Cardiac septum (tissue), 1 donor: ENCODE results near the gene FPR1. TPM values are rescaled to one million over a fixed set of nuclear protein-coding genes. Genes with fewer than 3 reads are reported as not detected.
A peak's percentile ranks its signal among the peaks of the same experiment; 100 is the strongest.
"Not testable (repeated sequence)": the region's sequence is repeated elsewhere in the genome, so short reads cannot be mapped to it uniquely, and the experiment has no call there.

Experiments used
- DNase-seq: peaks from one replicate; pipeline ENCODE4 v3.0.0-alpha.2; 2020; ENCODE audit warnings: low spot score
- intact Hi-C: fragments of 100-400 bp; cut with DNase I; formaldehyde crosslinking; loops from one replicate; pipeline ENCODE4 v1.14.0; 2022
- total RNA-seq: library from RNA; stranded (reverse); fragmentation: NEBNext Ultra II Directional; extraction: Animal tissue kit (Norgen Biotek cat#: 25700); gene quantifications from one replicate; pipeline ENCODE4 v1.2.1, GENCODE V29; 2021
- donor health status: DM: no; HTN: no; CAD: no.

The FPR1 gene
- total RNA-seq, 1 donor from 2014 or later, result 5.4 TPM

DNA sequence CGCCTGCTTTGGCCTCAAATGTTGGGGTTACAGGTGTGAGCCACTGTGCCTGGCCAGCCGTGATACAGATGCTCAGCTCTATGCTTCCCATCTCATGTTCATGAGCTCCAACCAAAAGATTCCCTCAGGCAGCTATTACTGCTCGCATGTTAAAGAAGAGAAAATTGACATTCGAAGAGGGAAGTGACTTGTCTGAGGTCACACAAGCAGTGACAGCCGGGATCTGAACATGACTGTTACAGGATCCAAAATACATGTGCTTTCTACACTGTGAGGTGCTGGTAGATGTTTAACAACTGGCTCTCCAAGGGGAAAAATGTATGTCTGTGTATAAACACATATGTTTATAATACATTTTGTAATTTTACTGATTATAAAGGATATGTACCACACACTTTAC is 11.3 kb downstream of the FPR1 start:
- no peak for DNase-seq

GRCh38 chr19:51739466-51740213 is 12.0 kb downstream of the FPR1 start:
- intact Hi-C loops, result no loop called here

More for the DNA sequence above, 11.3 kb downstream of the FPR1 start:
- intact Hi-C loops, result no loop called here

GRCh38 chr19:51738523-51738922 is 13.2 kb downstream of the FPR1 start:
- intact Hi-C loops, DNase-seq: not testable (repeated sequence)

More at GRCh38 chr19:51739466-51740213, 12.0 kb downstream of the FPR1 start:
- DNase-seq, result no peak

GRCh38 chr19:51737924-51738323 is 13.8 kb downstream of the FPR1 start:
- intact Hi-C loops, result no loop called here
- DNase-seq, result no peak

DNA sequence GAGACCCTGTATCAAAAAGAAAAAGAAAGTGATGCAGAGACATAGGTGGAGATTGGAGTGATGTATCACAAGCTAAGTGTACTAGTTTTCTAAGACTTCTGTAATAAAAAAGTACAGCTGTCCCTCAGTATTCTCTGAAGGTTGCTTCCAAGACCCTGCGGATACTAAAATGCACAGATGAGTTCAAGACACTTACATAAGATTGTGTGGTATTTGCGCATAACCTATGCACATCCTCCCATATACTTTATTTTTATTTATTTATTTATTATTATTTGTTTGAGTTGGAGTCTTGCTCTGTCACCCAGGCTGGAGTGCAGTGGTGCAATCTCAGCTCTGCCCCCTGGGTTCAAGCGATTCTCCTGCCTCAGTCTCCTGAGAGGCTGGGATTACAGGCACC is 14.3 kb downstream of the FPR1 start:
- intact Hi-C loops, result no loop called here
- DNase-seq, result no peak

- peak; percentile 82 for DNase-seq
- intact Hi-C loops, result no loop called here
Measured at GRCh38 chr19:51735759-51736449, 15.8 kb downstream of the FPR1 start.

GRCh38 chr19:51733742-51734522 is 17.7 kb downstream of the FPR1 start:
- intact Hi-C loops, result no loop called here
- no peak for DNase-seq

DNA sequence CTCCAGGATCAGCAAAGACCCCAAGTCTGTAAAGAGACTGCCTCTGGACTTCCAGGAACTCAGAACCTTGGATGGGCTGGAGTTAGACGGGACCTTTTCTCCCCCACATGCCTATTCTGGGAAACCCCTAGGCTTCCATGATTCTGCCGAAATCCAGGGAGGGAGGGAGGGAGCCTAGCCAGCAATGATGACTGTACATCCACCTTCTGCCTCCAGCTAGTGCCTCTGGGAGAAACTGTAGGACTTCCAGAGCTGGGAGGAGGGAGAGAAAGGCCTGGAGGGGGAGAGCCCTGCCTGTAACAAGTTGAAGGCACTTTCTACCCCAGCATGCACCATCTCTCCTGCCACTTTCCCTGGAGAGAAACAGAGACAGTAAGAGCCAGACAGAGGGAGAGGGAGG is 21.9 kb downstream of the FPR1 start:
- intact Hi-C loops, result no loop called here
- no peak for DNase-seq

- intact Hi-C loops, result no loop called here
Measured at GRCh38 chr19:51727349-51727880, 24.3 kb downstream of the FPR1 start.

GRCh38 chr19:51726049-51726448 is 25.6 kb downstream of the FPR1 start:
- intact Hi-C loops, result no loop called here
- no peak for DNase-seq

More at GRCh38 chr19:51727349-51727880, 24.3 kb downstream of the FPR1 start:
- no peak for DNase-seq

DNA sequence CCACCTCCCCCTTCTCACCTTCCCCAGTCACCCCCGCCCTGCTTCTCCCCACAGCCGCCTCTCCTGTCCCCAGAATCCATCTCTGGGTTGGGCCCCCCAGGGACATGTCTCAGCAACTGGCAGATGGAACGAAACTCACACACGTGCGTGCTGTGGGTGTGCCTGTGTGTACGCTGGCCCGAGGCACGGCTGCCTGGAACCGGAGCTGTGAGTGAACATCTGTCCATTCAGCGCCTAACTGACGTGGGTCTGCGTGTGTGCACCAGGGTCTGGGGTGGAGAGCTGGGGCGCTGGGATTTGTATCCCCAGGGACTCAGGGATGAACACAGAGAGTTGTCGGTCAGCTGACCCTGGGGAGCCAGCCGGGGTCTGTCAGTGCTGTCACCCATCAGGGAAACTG is 27.1 kb downstream of the FPR1 start:
- intact Hi-C loops, result no loop called here
- no peak for DNase-seq

DNA sequence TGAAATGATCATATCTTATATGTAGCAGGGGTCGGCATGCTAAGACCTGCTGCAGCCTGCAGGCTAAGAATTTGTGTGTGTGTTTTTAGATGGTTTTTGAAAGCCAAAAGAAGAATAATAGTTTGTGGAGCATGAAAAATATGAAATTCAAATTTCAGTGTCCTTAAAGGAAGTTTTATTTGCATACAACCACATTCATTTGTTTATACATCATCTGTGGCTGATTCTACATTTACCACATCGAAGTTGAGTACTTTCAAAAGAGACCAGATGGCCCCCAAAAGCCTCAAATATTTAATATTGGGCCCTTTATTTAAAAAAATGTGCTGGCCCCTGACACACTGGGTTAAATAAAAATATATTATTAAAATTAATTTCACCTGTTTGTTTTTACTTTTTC is 29.2 kb downstream of the FPR1 start:
- intact Hi-C loops, result no loop called here
- DNase-seq, result no peak

DNA sequence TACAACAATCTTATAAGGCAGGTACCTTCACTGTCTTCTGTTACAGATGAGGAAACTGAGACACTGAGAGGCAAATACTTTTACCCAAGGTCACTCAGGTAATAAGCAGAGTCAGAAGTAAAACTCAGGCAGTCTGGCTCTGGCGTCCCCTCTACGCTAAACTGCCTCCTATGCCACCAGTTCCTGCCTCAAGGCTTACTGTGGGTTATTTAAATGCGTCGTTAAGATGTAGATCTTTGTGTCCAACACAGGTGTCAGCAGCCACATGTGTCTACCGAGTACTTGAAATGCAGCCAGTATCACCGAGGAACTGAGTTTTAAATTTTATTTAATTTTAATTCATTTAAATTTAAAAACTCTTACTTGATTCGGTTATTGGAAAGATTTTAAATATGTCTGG is 29.8 kb downstream of the FPR1 start:
- intact Hi-C loops, result no loop called here

GRCh38 chr19:51719251-51719988 is 32.3 kb downstream of the FPR1 start:
- intact Hi-C loops, result no loop called here

More for the DNA sequence above, 29.8 kb downstream of the FPR1 start:
- no peak for DNase-seq

GRCh38 chr19:51716925-51717324 is 34.8 kb downstream of the FPR1 start:
- intact Hi-C loops, result no loop called here

More at GRCh38 chr19:51719251-51719988, 32.3 kb downstream of the FPR1 start:
- DNase-seq, result no peak

GRCh38 chr19:51715850-51716249 is 35.8 kb downstream of the FPR1 start:
- no peak for DNase-seq
- intact Hi-C loops, result no loop called here

More at GRCh38 chr19:51716925-51717324, 34.8 kb downstream of the FPR1 start:
- no peak for DNase-seq

DNA sequence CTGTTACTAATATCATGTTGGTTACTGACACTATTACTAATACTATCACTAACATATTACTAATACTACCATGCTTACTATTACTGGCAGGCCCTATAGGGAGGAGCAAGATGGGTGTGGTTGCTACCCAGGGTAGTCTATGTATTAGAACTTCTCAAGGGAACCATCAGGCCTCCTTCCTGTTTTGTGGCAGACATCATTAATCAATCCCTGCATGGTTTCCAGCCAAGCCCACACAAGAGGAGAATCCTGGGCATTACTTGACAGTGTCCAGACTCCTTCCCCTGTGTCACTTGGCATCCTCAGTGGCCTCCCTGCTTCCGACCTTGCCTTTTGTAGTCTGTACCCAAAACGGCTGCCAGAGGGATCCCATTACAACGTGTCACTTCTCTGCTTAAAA is 36.8 kb downstream of the FPR1 start:
- no peak for DNase-seq
- intact Hi-C loops, result no loop called here

DNA sequence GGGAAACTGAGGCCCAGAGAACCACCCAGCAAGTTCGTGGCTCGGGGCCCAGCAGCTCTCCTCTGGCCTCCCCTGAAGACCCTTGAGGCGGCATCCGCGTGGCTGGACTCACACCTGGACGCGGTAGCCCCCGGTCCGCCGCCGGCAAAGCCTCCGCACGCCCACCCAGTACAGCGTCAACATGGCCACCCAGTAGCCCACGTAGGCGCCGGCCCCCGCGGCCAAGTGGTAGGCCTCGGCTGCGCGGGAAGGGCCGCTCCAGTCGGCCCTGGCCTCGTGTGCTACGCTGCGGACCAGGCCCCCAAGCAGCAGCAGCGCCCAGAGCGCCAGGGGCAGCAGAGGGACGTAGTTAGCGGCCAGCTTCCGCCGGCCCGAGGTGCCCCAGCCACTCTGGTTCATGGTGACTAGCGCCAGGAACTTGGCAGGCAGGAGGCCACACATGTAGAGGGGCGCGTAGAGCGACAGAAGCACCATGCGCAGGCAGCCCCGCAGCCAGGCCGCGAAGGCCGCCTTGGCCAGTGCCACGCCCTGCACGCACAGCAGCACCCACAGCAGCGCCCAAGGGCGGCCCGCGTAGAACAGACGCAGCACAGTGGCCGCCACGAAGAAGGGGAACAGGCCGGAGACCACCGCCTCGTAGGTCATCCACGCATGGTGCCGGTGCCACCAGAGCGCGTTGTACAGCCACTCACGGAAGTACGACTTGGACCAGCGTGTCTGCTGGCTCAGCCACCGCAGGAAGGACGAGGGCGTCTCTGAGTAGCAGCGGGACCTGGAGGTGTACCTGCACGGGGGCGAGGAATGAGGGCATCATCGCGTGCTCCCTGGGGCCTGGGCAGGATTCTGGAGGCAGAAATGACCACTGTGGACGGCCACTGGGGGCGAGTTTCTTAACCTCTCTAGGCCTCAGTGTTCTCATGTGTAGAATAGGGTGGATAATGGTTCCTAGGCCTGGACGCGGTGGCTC is 38.1 kb downstream of the FPR1 start:
- no peak for DNase-seq
- intact Hi-C loops, result no loop called here
